ENCODE results near the gene MRPS23.
"Not testable (repeated sequence)": the region's sequence is repeated elsewhere in the genome, so short reads cannot be mapped to it uniquely, and the experiment has no call there.

The MRPS23 gene

DNA sequence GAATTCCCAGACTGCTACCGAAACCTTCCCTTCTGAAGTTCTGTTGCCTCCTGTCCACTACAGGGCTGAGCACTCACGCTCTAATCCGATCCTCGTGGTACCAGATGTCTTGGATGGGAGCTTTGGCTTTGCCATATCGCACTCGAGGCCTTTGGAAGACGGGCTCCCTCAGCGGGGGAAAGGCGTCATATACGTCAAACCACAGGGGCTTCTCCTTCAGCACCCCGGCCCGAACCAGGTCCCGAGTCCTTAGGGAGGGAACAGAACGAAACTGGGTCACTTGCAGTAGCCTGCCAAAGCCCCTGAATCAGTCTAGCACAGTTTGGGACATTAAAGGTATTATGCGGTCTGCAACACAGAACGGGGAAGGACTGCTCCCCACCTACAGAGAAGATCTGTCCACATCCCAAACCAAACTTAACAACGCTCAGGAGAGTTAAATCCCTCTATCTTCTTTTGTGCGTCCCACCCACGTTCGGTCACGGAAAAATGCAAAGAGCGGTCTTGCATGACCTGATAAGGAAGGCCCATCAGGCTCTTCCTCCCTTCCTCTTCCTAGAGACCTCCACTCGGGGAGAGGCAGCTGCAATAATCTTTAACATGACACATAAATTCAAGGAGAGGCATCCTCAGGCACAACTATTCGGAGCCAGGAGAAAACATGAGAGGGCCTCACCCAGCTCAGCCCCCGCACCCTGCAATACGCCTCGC lies 526 bp downstream of the MRPS23 start:
- Histone ChIP-seq H3K36me3 (ENCODE audit: control insufficient read depth, insufficient read depth, low read length) (peaks cover 27% of the 10 kb centered on the region), H3K9me3 (ENCODE audit: control insufficient read depth, low read length) (no peaks in the 10 kb centered on the region), H3K4me1 (ENCODE audit: control insufficient read depth, insufficient read depth, low read length, poor library complexity, severe bottlenecking) (peaks cover 4% of the 10 kb centered on the region), H3K4me3 (ENCODE audit: extremely low read depth, insufficient read depth, low read length, poor library complexity, severe bottlenecking) (peak overlapping the region; percentile 91), H3K27ac (ENCODE audit: low read depth, low read length, severe bottlenecking) (peak overlapping the region; percentile 80)
- WGBS, 2 experiments (ENCODE audit: insufficient coverage in 2 of 2): 23 to 28% methylated on average over 21 to 26 of the region's 27 CpGs

DNA sequence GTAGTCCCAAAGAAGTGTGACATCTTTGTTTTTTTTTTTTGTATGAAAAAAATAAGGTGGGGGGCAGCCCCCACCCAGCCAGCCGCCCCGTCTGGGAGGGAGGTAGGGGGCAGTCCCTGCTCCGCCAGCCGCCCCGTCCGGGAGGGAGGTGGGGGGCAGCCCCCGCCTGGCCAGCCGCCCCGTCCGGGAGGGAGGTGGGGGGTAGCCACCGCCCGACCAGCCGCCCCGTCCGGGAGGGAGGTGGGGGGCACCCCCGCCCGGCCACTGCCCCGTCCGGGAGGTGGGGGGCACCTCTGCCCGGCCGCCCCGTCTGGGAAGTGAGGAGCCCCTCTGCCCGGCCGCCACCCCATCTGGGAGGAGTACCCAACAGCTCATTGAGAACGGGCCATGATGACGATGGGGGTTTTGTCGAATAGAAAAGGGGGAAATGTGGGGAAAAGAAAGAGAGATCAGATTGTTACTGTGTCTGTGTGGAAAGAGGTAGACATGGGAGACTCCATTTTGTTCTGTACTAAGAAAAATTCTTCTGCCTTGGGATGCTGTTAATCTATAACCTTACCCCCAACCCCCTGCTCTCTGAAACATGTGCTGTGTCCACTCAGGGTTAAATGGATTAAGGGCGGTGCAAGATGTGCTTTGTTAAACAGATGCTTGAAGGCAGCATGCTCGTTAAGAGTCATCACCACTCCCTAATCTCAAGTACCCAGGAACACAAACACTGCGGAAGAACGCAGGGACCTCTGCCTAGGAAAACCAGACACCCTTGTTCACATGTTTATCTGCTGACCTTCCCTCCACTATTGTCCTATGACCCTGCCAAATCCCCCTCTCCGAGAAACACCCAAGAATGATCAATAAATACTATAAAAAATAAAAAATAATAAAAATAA lies 3.5 kb downstream of the MRPS23 start:
- not testable (repeated sequence) for H3K4me1 ChIP-seq (ENCODE audit: control insufficient read depth, insufficient read depth, low read length, poor library complexity, severe bottlenecking); H3K27ac ChIP-seq (ENCODE audit: low read depth, low read length, severe bottlenecking); H3K9me3 ChIP-seq (ENCODE audit: control insufficient read depth, low read length); H3K4me3 ChIP-seq (ENCODE audit: extremely low read depth, insufficient read depth, low read length, poor library complexity, severe bottlenecking)
- WGBS, 2 experiments (ENCODE audit: insufficient coverage in 2 of 2): 97% methylated on average over 9 of the region's 32 CpGs; no CpG with 5 or more reads in 1 of the 2 experiments
- peaks cover 38% of the 10 kb centered on the region for H3K36me3 ChIP-seq (ENCODE audit: control insufficient read depth, insufficient read depth, low read length)

DNA sequence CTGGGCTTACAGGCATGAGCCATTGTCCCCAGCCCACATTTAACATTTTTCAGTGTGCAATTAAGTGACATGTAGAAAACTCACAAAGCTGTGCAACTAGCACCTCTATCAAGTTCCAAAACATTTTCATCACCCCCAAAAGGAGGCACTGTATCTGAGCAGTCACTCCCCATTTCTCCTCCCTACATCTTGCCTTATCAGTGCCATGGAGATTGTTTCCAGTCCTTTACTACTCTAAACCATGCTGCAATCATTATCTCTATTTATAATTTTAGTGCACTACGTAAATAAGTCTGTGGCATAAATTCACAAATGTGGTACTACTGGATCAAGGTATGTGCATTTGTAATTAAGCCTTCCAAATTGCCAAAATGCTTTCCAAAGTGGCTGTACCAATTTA lies 7.6 kb downstream of the MRPS23 start:
- H3K27ac ChIP-seq (ENCODE audit: low read depth, low read length, severe bottlenecking): no peak overlapping the region
- H3K9me3 ChIP-seq (ENCODE audit: control insufficient read depth, low read length): no peaks in the 10 kb centered on the region
- H3K4me1 ChIP-seq (ENCODE audit: control insufficient read depth, insufficient read depth, low read length, poor library complexity, severe bottlenecking): no peaks in the 10 kb centered on the region
- H3K36me3 ChIP-seq (ENCODE audit: control insufficient read depth, insufficient read depth, low read length): peaks cover 61% of the 10 kb centered on the region
- no peak overlapping the region for H3K4me3 ChIP-seq (ENCODE audit: extremely low read depth, insufficient read depth, low read length, poor library complexity, severe bottlenecking)
- WGBS, 2 experiments (ENCODE audit: insufficient coverage in 2 of 2): no CpG with 5 or more reads among the region's 1 CpG

DNA sequence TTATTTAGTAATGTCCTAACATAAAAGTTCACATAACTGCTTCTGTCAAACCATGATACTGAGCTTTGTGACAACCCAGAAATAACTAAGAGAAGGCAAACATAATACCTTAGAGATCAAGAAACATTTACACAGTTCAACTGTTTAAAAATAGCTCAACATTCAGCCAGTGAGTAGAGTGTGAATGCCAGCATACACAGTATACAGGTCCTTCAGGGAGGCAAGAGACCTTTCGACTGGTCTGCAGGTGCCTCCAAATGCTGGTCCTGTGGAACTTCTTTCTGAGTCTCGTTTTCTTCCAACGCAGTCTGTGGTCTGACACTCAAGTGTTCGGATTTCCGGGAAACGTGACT lies 10.3 kb downstream of the MRPS23 start:
- WGBS, 2 experiments (ENCODE audit: insufficient coverage in 2 of 2): 85 to 98% methylated on average over 3 to 4 of the region's 6 CpGs
- no peaks in the 10 kb centered on the region for H3K4me1 ChIP-seq (ENCODE audit: control insufficient read depth, insufficient read depth, low read length, poor library complexity, severe bottlenecking)
- H3K9me3 ChIP-seq (ENCODE audit: control insufficient read depth, low read length): no peaks in the 10 kb centered on the region
- H3K27ac ChIP-seq (ENCODE audit: low read depth, low read length, severe bottlenecking): no peak overlapping the region
- H3K4me3 ChIP-seq (ENCODE audit: extremely low read depth, insufficient read depth, low read length, poor library complexity, severe bottlenecking): no peak overlapping the region
- H3K36me3 ChIP-seq (ENCODE audit: control insufficient read depth, insufficient read depth, low read length): peaks cover 48% of the 10 kb centered on the region

DNA sequence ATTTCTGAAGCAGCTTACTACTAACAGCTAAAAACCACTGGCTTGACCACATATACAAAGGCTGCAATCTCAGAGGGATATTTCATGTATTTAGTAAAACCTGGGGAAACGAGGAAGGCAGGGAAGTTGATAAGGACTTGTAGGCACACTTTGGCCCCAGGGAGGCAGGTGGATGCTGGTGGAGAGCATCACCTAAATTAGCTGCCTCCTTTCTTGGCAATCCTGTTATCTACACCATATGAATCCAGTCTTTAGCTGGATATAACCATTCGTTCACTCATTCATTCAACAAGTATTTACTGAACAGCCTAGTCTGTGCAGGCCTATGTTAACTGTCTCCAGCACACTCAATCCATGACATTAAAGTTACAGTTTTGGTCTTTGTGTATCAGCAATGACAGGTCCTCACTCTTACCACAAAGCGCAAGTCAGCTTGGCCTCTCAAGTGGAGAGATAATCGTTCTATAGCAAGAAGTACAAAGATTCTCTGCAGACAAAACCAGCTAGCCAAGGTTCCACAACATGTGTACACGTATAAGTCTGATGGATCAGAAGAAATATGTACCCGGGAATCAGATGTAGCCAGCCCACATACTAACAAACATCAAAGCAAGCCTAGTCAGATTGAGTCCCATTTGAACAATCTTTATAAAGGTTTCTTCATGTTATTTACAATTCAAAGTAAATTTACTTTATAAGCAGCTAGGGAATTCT lies 10.8 kb downstream of the MRPS23 start:
- H3K4me3 ChIP-seq (ENCODE audit: extremely low read depth, insufficient read depth, low read length, poor library complexity, severe bottlenecking): no peak overlapping the region
- H3K36me3 ChIP-seq (ENCODE audit: control insufficient read depth, insufficient read depth, low read length): peaks cover 46% of the 10 kb centered on the region
- H3K27ac ChIP-seq (ENCODE audit: low read depth, low read length, severe bottlenecking): no peak overlapping the region
- H3K4me1 ChIP-seq (ENCODE audit: control insufficient read depth, insufficient read depth, low read length, poor library complexity, severe bottlenecking): no peaks in the 10 kb centered on the region
- H3K9me3 ChIP-seq (ENCODE audit: control insufficient read depth, low read length): no peaks in the 10 kb centered on the region
- WGBS, 2 experiments (ENCODE audit: insufficient coverage in 2 of 2): 73 to 100% methylated on average over 1 to 2 of the region's 6 CpGs

DNA sequence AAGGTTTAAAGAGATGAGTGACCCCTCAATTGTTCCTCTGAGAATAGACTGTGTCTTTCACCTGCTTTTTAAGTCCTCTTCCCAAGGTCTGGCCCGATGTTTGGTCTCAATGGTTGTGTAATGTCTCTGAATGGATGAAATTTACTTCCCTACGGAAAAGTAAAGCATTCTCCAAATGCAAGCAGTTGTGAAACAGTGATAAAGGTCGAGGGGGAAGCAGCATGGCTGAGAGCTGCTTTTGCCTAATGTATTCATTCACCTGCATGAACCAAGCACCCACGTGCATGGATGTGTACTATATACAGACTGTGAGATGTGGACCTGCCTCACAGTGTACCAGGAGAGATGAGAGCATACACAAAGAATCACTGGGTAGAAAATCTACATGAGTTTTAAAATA lies 11.4 kb downstream of the MRPS23 start:
- WGBS, 2 experiments (ENCODE audit: insufficient coverage in 2 of 2): 73 to 86% methylated on average over 2 to 3 of the region's 4 CpGs
- Histone ChIP-seq H3K27ac (ENCODE audit: low read depth, low read length, severe bottlenecking) (no peak overlapping the region), H3K4me1 (ENCODE audit: control insufficient read depth, insufficient read depth, low read length, poor library complexity, severe bottlenecking) (no peaks in the 10 kb centered on the region), H3K36me3 (ENCODE audit: control insufficient read depth, insufficient read depth, low read length) (peaks cover 42% of the 10 kb centered on the region), H3K9me3 (ENCODE audit: control insufficient read depth, low read length) (no peaks in the 10 kb centered on the region), H3K4me3 (ENCODE audit: extremely low read depth, insufficient read depth, low read length, poor library complexity, severe bottlenecking) (no peak overlapping the region)

DNA sequence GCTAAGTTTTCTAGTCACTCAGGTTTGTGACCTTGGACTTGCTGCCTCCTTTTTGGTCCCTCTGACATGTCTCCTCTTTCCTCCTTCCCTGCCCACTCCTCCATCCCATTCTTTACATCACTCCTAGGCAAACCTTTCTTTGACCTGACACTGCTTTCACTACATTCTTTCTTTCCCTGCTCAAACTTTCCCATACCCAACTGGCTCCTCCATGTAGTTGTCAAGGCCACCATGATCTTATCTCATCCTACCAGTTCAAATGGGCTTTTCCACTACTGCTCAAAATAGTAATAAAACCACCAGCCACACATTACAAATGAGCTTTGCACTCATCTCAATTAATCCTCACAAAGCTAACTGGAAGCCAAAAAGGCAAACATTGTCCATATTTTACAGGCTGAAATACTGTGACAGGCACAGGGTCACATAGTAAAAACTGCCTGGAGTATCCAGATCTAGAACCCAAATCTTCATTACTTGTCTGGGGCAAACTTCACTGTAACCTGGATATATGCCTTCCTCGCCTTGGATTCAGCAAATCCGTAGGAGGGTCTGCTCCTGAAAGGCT lies 14.4 kb downstream of the MRPS23 start:
- Histone ChIP-seq H3K4me3 (ENCODE audit: extremely low read depth, insufficient read depth, low read length, poor library complexity, severe bottlenecking) (no peak overlapping the region), H3K4me1 (ENCODE audit: control insufficient read depth, insufficient read depth, low read length, poor library complexity, severe bottlenecking) (no peaks in the 10 kb centered on the region), H3K9me3 (ENCODE audit: control insufficient read depth, low read length) (no peaks in the 10 kb centered on the region), H3K36me3 (ENCODE audit: control insufficient read depth, insufficient read depth, low read length) (peaks cover 28% of the 10 kb centered on the region), H3K27ac (ENCODE audit: low read depth, low read length, severe bottlenecking) (no peak overlapping the region)
- no CpG with 5 or more reads among the region's 2 CpGs for WGBS, 2 experiments (ENCODE audit: insufficient coverage in 2 of 2)

DNA sequence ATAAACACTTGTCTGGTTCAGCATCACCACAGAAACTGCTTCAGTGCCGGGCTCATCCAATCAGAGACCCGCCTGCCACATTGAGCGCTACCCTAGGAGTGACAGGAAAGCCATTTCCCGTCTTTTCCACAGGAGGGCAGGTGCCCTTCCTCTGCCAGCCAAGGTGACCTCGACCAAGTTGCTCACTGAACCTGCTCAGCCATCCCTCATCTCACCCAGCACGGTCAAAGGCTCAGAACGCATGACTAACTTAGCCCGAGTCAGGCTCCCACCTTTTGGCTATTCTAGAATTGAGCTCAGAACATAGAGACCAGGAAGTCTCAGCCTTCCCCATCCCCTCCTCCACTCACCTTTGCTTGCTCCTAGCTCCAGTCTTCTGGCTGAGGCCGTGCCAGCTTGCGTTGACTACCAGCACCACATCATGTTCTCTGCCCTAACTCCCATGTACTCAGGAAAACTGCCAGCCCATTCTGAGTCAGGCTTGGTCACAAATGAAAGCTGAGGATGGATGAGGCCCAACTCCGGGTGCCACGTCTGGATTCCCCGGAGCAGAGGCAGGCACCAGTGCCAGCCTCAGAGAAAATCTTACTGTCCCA lies 15.6 kb downstream of the MRPS23 start:
- Histone ChIP-seq H3K4me1 (ENCODE audit: control insufficient read depth, insufficient read depth, low read length, poor library complexity, severe bottlenecking) (no peaks in the 10 kb centered on the region), H3K4me3 (ENCODE audit: extremely low read depth, insufficient read depth, low read length, poor library complexity, severe bottlenecking) (no peak overlapping the region), H3K27ac (ENCODE audit: low read depth, low read length, severe bottlenecking) (no peak overlapping the region), H3K36me3 (ENCODE audit: control insufficient read depth, insufficient read depth, low read length) (peaks cover 16% of the 10 kb centered on the region), H3K9me3 (ENCODE audit: control insufficient read depth, low read length) (no peaks in the 10 kb centered on the region)
- WGBS, 2 experiments (ENCODE audit: insufficient coverage in 2 of 2): 75 to 77% methylated on average over 10 to 12 of the region's 13 CpGs

DNA sequence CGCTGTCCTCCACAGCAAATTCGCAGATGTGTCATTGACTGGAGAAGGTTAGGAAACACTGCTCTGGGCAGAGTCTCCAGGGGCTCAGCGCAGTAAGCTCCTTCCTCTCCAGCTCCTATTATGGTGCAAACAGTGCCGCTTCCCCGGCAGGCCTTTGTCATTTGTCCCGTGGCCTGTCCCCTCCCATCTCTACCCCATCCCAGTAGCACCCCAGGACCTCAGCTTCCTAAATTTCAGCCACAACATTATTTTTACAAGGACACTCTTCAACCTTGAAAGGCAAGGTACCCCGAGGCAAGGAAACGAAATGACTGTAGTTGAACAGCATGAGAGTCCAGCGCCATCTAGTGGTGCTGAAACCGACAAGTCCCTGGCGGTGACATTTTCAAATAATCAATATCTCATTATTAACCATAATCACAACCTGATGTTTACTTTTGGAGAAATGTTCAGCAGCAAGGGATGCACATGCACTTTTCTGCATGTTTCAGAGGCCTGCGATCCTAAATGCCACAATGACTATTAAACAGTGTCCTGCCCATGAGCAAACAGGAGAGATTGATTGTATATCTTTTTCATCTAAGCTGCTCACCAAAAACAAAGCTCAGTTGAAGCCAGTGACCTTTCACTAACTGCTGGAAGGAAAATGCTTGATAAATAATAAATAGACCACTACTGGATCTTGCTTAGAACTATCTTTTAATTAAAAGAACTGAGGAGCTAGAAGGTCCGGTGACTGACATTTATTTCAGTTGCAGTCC lies 16.5 kb downstream of the MRPS23 start:
- no peaks in the 10 kb centered on the region for H3K9me3 ChIP-seq (ENCODE audit: control insufficient read depth, low read length)
- peak overlapping the region; percentile 68 for H3K27ac ChIP-seq (ENCODE audit: low read depth, low read length, severe bottlenecking)
- 9% methylated on average over 11 to 12 of the region's 13 CpGs for WGBS, 2 experiments (ENCODE audit: insufficient coverage in 2 of 2)
- H3K4me3 ChIP-seq (ENCODE audit: extremely low read depth, insufficient read depth, low read length, poor library complexity, severe bottlenecking): peak overlapping the region; percentile 22
- no peaks in the 10 kb centered on the region for H3K4me1 ChIP-seq (ENCODE audit: control insufficient read depth, insufficient read depth, low read length, poor library complexity, severe bottlenecking)
- H3K36me3 ChIP-seq (ENCODE audit: control insufficient read depth, insufficient read depth, low read length): peaks cover 7% of the 10 kb centered on the region
